ENCODE measurements around the gene CHRNA1. TPM values are rescaled to one million over a fixed set of nuclear protein-coding genes. Genes with fewer than 3 reads are reported as not detected.
A peak's percentile ranks its signal among the peaks of the same experiment; 100 is the strongest.

Gene CHRNA1
- polyA plus RNA-seq, 1 of the 3 experiments (the other 2 are of a cell fraction) = 0.02 TPM

DNA sequence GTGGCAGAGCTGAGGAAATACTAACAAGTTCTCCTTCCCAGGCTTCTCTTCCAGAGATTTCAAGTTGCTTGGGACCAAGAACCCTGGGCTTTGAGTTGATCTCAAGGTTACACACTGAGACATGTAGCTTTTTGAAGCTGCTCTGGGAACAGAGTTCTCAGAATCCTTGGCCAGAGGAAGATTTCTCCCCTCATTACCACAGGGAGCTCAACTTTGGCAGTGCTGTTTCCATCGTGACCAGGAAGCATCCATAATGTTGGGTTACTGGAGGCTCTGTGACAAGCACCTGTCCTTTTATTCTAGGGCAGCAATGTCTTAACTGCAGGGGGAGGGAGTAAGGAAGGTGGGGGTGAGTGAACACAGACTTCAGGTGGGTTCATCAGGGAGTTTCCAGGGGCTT lies 41.5 kb upstream of the CHRNA1 start:
- Histone ChIP-seq H3K9me3 (no peaks in the 10 kb centered on the region), H3K4me2 (no peak overlapping the region), H4K20me1 (ENCODE audit: insufficient read depth) (no peaks in the 10 kb centered on the region), H3K27me3 (ENCODE audit: insufficient read depth) (no peaks in the 10 kb centered on the region), H3K27ac (ENCODE audit: low read depth in 2 of 2, low read length in 1 of 2) (no peak overlapping the region; a peak in 1 of 4 replicates), H3K9ac (no peak overlapping the region), H3K36me3 (replicated peaks in 1 of 2; ENCODE audit: control insufficient read depth in 1 of 2, insufficient read depth in 2 of 2, low read length in 1 of 2) (peaks cover 21 to 48% of the 10 kb centered on the region in 2 experiments), H2AFZ (ENCODE audit: low read depth) (no peak overlapping the region), H3K9me2 (no peaks in the 10 kb centered on the region), H3F3A (replicated peaks; ENCODE audit: insufficient read depth) (peaks cover 10% of the 10 kb centered on the region), H3K79me2 (ENCODE audit: insufficient read depth) (no peaks in the 10 kb centered on the region), H3K4me1 (ENCODE audit: control insufficient read depth in 1 of 2, insufficient read depth in 2 of 2, low read depth in 1 of 2, low read length in 1 of 2) (peaks cover 2 to 21% of the 10 kb centered on the region in 2 experiments), H3K4me3 (ENCODE audit: low read depth in 2 of 2, low read length in 1 of 2) (no peak overlapping the region)
- ChIA-PET POLR2A (no interaction called here), CTCF (interaction anchor here (0.8 to 1.3 kb wide), 2 partner anchors 10 to 179 kb away, joined by 3 to 5 read pairs; no protein-coding TSS in a partner anchor)
- no peak for TF ChIP-seq GABPA (IDR thresholded peaks at IDR 0.05; ENCODE audit: low read depth)
- no peak for TF ChIP-seq POLR2AphosphoS5 (IDR thresholded peaks at IDR 0.05; ENCODE audit: low read depth, low read length)
- no peak for TF ChIP-seq CHD2 (IDR thresholded peaks at IDR 0.05; ENCODE audit: low read length, partially characterized antibody)
- no peak for TF ChIP-seq EP300 (IDR thresholded peaks at IDR 0.05; ENCODE audit: borderline replicate concordance in 1 of 2, low read depth in 1 of 2, low read length in 1 of 2)
- TF ChIP-seq CTCF (IDR thresholded peaks at IDR 0.05) = no peak
- TF ChIP-seq EZH2phosphoT487 (IDR thresholded peaks at IDR 0.05; ENCODE audit: borderline replicate concordance, low read depth) = no peak
- TF ChIP-seq, protein P1, sequence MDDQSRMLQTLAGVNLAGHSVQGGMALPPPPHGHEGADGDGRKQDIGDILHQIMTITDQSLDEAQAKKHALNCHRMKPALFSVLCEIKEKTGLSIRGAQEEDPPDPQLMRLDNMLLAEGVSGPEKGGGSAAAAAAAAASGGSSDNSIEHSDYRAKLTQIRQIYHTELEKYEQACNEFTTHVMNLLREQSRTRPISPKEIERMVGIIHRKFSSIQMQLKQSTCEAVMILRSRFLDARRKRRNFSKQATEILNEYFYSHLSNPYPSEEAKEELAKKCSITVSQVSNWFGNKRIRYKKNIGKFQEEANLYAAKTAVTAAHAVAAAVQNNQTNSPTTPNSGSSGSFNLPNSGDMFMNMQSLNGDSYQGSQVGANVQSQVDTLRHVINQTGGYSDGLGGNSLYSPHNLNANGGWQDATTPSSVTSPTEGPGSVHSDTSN (IDR thresholded peaks at IDR 0.05) = no peak
- no peak for TF ChIP-seq FOXJ3 (CRISPR knock-in tag; IDR thresholded peaks at IDR 0.05)
- WGBS (ENCODE audit: low lambda C conversion rate) = 100% methylated on average over 1 of the region's 1 CpG
- no peak for DNase-seq

GRCh38 chr2:174802459-174802858 lies 38.2 kb upstream of the CHRNA1 start:
- Histone ChIP-seq H4K20me1 (ENCODE audit: insufficient read depth) (no peaks in the 10 kb centered on the region), H3K9ac (no peak overlapping the region), H3K27ac (ENCODE audit: low read depth in 2 of 2, low read length in 1 of 2) (peak overlapping the region; percentile 20 to 30; a peak in 3 of 4 replicates), H3K27me3 (ENCODE audit: insufficient read depth) (no peaks in the 10 kb centered on the region), H3K9me3 (no peaks in the 10 kb centered on the region), H3K4me1 (ENCODE audit: control insufficient read depth in 1 of 2, insufficient read depth in 2 of 2, low read depth in 1 of 2, low read length in 1 of 2) (peaks cover 2 to 19% of the 10 kb centered on the region in 2 experiments), H3K79me2 (ENCODE audit: insufficient read depth) (no peaks in the 10 kb centered on the region), H3K36me3 (replicated peaks in 1 of 2; ENCODE audit: control insufficient read depth in 1 of 2, insufficient read depth in 2 of 2, low read length in 1 of 2) (peaks cover 22 to 56% of the 10 kb centered on the region in 2 experiments), H3F3A (replicated peaks; ENCODE audit: insufficient read depth) (peaks cover 4% of the 10 kb centered on the region), H3K4me3 (ENCODE audit: low read depth in 2 of 2, low read length in 1 of 2) (no peak overlapping the region), H2AFZ (ENCODE audit: low read depth) (no peak overlapping the region), H3K4me2 (no peak overlapping the region), H3K9me2 (no peaks in the 10 kb centered on the region)
- ChIA-PET CTCF (interaction anchor here (1.2 kb wide), 1 partner anchor 31 kb away, joined by 4 read pairs; no protein-coding TSS in a partner anchor), POLR2A (no interaction called here)
- TF ChIP-seq FOXM1 (IDR thresholded peaks at IDR 0.05; ENCODE audit: low read depth) (no peak), TEAD4 (IDR thresholded peaks at IDR 0.05; ENCODE audit: borderline replicate concordance, insufficient read depth) (0 out of 2 replicates have a peak, but pooled peaks have one; percentile 38), TCF12 (IDR thresholded peaks at IDR 0.05) (peak; percentile 14; the same call in 1 of the 2 replicates)
- WGBS (ENCODE audit: low lambda C conversion rate) = 93% methylated on average over 4 of the region's 4 CpGs
- no peak for DNase-seq
